Measurements from ENCODE around the gene PCSK4.

PCSK4 gene

DNA sequence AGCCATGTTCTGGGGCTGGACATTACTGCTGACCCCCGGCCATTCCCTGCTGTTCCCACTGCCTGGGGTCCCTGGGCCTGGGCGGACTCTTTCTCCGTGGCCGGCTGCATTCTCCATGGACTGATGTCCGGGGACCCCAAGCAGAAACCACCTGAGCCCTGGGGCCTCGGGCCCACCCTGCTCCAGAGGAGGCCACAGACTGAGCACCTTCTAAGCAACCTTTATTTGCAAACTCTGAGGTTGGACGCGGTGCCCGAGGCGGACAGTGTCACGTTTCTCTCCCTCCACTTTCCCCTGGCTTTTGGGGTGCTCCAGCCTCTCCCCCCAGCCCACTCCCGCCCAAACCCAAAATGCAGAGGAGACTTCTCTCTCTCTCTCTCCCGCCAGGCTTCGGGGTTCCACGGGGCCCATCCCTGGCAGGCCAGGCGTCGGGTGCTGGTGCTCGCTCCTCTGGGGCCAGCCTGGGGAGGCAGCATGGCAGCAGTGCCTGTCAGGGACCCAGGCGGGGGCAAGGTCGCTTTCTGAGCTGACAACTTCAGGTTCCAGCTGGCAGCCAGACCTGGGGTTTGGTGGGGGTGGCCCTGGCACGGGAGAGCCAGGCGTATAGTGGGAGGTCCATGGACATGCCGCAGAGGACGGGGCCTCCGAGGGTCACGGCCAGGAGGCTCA lies 8.8 kb downstream of the PCSK4 start:
- Histone ChIP-seq H3K4me1 (ENCODE audit: control insufficient read depth, insufficient read depth, low read length) (no peaks in the 10 kb centered on the region), H3K36me3 (ENCODE audit: control insufficient read depth in 2 of 2, insufficient read depth in 1 of 2, low read length in 2 of 2) (peaks cover 4 to 9% of the 10 kb centered on the region in 2 experiments; a peak in 2 of 3 replicates), H3K9me3 (ENCODE audit: control insufficient read depth, insufficient read depth, low read depth, low read length) (no peaks in the 10 kb centered on the region), H3K4me3 (ENCODE audit: low read depth, low read length) (no peak overlapping the region), H3K27ac (ENCODE audit: extremely low read depth, low read depth, low read length) (no peak overlapping the region)
- ChIA-PET POLR2A (no interaction called here), CTCF (no interaction called here)
- no peak for TF ChIP-seq ZNF391 (tag by site-specific recombination; IDR thresholded peaks at IDR 0.05; ENCODE audit: borderline replicate concordance, low read depth)
- TF ChIP-seq IKZF3 (tag by site-specific recombination; IDR thresholded peaks at IDR 0.05), result no peak
- no peak for TF ChIP-seq ZBTB8A (tag by site-specific recombination; IDR thresholded peaks at IDR 0.05)
- TF ChIP-seq SCRT1 (tag by site-specific recombination; IDR thresholded peaks at IDR 0.05; ENCODE audit: borderline replicate concordance), result no peak
- no peak for TF ChIP-seq ZNF350 (tag by site-specific recombination; IDR thresholded peaks at IDR 0.05)
- TF ChIP-seq ZNF146 (tag by site-specific recombination; IDR thresholded peaks at IDR 0.05), result no peak
- no peak for TF ChIP-seq ZNF48 (tag by site-specific recombination; IDR thresholded peaks at IDR 0.05)
- no peak for TF ChIP-seq ZNF792 (tag by site-specific recombination; IDR thresholded peaks at IDR 0.05)

DNA sequence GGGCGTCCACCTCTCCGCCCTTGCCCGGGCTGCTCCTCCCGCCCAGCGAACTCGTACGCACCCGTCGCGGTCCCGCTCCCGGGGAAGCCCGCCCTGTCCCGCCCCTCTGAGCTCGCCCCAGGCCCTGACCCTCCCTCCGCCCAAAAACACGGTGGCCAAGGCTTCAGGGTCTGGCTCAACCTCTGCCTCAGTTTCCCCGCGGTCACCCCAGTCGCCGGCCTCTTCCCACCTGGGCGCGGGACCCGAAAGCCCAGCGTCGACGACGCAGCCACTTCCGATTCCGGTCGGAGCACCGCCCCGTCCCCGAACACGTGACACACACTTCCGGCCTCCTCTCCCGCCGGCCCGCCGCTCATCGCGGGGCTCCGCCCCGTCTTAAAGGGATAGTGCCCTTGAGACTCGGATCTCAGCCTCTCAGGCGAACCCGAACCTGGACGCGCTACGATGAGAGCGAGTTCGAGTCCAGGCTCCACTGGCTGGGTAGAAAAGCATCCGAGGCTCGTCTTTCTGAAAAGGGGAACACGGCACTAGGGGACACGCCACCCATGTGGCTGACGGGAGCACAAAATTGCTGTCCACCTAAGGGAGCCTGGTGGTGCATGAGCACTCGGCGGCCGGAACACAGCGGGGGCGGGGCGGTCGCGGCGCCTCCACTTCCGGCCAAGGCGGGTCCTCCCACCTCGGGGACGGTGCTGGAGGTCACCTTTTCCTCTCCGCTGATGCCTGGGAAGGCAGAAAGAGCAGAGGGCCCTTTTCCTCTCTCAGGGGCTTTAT lies 11.0 kb downstream of the PCSK4 start, which contains the start of gene C19orf25:
TSS of gene C19orf25 (minus strand) at position 282 of the 774 bp plus-strand sequence. CDS start 312 bp downstream, outside the sequence.
- peaks cover 4 to 28% of the 10 kb centered on the region in 2 experiments; a peak in 2 of 3 replicates for H3K36me3 ChIP-seq (ENCODE audit: control insufficient read depth in 2 of 2, insufficient read depth in 1 of 2, low read length in 2 of 2)
- no peaks in the 10 kb centered on the region for H3K9me3 ChIP-seq (ENCODE audit: control insufficient read depth, insufficient read depth, low read depth, low read length)
- H3K27ac ChIP-seq (ENCODE audit: extremely low read depth, low read depth, low read length), result peak within 1 kb of the TSS; percentile 90
- POLR2A ChIA-PET, result no interaction called here
- CTCF ChIA-PET, result interaction anchor here (0.6 kb wide), 1 partner anchor 15 kb away, joined by 4 read pairs; no protein-coding TSS in a partner anchor
- H3K4me3 ChIP-seq (ENCODE audit: low read depth, low read length), result peak within 1 kb of the TSS; percentile 60
- no peaks in the 10 kb centered on the region for H3K4me1 ChIP-seq (ENCODE audit: control insufficient read depth, insufficient read depth, low read length)
- TF ChIP-seq GLIS2 (tag by site-specific recombination; IDR thresholded peaks at IDR 0.05), result peak; percentile 55; the same call in 1 of the 2 replicates
- no peak for TF ChIP-seq SALL2 (tag by site-specific recombination; IDR thresholded peaks at IDR 0.05; ENCODE audit: borderline replicate concordance)
- TF ChIP-seq, protein P1, sequence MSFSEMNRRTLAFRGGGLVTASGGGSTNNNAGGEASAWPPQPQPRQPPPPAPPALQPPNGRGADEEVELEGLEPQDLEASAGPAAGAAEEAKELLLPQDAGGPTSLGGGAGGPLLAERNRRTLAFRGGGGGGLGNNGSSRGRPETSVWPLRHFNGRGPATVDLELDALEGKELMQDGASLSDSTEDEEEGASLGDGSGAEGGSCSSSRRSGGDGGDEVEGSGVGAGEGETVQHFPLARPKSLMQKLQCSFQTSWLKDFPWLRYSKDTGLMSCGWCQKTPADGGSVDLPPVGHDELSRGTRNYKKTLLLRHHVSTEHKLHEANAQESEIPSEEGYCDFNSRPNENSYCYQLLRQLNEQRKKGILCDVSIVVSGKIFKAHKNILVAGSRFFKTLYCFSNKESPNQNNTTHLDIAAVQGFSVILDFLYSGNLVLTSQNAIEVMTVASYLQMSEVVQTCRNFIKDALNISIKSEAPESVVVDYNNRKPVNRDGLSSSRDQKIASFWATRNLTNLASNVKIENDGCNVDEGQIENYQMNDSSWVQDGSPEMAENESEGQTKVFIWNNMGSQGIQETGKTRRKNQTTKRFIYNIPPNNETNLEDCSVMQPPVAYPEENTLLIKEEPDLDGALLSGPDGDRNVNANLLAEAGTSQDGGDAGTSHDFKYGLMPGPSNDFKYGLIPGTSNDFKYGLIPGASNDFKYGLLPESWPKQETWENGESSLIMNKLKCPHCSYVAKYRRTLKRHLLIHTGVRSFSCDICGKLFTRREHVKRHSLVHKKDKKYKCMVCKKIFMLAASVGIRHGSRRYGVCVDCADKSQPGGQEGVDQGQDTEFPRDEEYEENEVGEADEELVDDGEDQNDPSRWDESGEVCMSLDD (tag by site-specific recombination; IDR thresholded peaks at IDR 0.05), result no peak
- peak; percentile 55 for TF ChIP-seq KLF1 (tag by site-specific recombination; IDR thresholded peaks at IDR 0.05)
- TF ChIP-seq, protein P2, sequence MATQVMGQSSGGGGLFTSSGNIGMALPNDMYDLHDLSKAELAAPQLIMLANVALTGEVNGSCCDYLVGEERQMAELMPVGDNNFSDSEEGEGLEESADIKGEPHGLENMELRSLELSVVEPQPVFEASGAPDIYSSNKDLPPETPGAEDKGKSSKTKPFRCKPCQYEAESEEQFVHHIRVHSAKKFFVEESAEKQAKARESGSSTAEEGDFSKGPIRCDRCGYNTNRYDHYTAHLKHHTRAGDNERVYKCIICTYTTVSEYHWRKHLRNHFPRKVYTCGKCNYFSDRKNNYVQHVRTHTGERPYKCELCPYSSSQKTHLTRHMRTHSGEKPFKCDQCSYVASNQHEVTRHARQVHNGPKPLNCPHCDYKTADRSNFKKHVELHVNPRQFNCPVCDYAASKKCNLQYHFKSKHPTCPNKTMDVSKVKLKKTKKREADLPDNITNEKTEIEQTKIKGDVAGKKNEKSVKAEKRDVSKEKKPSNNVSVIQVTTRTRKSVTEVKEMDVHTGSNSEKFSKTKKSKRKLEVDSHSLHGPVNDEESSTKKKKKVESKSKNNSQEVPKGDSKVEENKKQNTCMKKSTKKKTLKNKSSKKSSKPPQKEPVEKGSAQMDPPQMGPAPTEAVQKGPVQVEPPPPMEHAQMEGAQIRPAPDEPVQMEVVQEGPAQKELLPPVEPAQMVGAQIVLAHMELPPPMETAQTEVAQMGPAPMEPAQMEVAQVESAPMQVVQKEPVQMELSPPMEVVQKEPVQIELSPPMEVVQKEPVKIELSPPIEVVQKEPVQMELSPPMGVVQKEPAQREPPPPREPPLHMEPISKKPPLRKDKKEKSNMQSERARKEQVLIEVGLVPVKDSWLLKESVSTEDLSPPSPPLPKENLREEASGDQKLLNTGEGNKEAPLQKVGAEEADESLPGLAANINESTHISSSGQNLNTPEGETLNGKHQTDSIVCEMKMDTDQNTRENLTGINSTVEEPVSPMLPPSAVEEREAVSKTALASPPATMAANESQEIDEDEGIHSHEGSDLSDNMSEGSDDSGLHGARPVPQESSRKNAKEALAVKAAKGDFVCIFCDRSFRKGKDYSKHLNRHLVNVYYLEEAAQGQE (tag by site-specific recombination; IDR thresholded peaks at IDR 0.05), result peak; percentile 85
- TF ChIP-seq, protein P3, sequence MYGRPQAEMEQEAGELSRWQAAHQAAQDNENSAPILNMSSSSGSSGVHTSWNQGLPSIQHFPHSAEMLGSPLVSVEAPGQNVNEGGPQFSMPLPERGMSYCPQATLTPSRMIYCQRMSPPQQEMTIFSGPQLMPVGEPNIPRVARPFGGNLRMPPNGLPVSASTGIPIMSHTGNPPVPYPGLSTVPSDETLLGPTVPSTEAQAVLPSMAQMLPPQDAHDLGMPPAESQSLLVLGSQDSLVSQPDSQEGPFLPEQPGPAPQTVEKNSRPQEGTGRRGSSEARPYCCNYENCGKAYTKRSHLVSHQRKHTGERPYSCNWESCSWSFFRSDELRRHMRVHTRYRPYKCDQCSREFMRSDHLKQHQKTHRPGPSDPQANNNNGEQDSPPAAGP (tag by site-specific recombination; IDR thresholded peaks at IDR 0.05), result peak; percentile 77
- TF ChIP-seq SP2 (tag by site-specific recombination; IDR thresholded peaks at IDR 0.05), result peak; percentile 94
- TF ChIP-seq ZFP69B (tag by site-specific recombination; IDR thresholded peaks at IDR 0.05), result peak; percentile 73; the same call in 1 of the 2 replicates
- 0 out of 2 replicates have a peak, but pooled peaks have one; percentile 11 for TF ChIP-seq CTCF (tag by site-specific recombination; IDR thresholded peaks at IDR 0.05)
- 0 out of 2 replicates have a peak, but pooled peaks have one; percentile 17 for TF ChIP-seq ZNF394 (tag by site-specific recombination; IDR thresholded peaks at IDR 0.05; ENCODE audit: borderline replicate concordance)
- no peak for TF ChIP-seq ZNF670 (tag by site-specific recombination; IDR thresholded peaks at IDR 0.05; ENCODE audit: low read depth)
- TF ChIP-seq ZNF529 (tag by site-specific recombination; IDR thresholded peaks at IDR 0.05; ENCODE audit: insufficient replicate concordance), result no peak
- TF ChIP-seq KLF16 (tag by site-specific recombination; IDR thresholded peaks at IDR 0.05), result peak; percentile 81
- TF ChIP-seq ZXDB (tag by site-specific recombination; IDR thresholded peaks at IDR 0.05), result peak; percentile 81
- TF ChIP-seq ZFHX2 (tag by site-specific recombination; conservative IDR thresholded peaks at IDR 0.05), result peak; percentile 91
- no peak for TF ChIP-seq ZNF146 (tag by site-specific recombination; IDR thresholded peaks at IDR 0.05)
- TF ChIP-seq BCL11B (tag by site-specific recombination; IDR thresholded peaks at IDR 0.05; ENCODE audit: low read depth), result peak; percentile 74; the same call in 1 of the 2 replicates

Measured in HEK293 (cell line).